ENCODE measurements around the gene CLEC3A. TPM values are rescaled to one million over a fixed set of nuclear protein-coding genes. Genes with fewer than 3 reads are reported as not detected.

The CLEC3A gene
- total and polyA plus RNA-seq, 2 donors (not counting 1 experiment from before 2014, with no cell fraction given), result not detected

GRCh38 chr16:77987810-77988209 is 34.5 kb upstream of the CLEC3A start:
- Histone ChIP-seq H3K27me3 (replicated peaks in 1 of 4; ENCODE audit: control extremely low read depth in 1 of 4, control insufficient read depth in 3 of 4, insufficient read depth in 4 of 4, low read length in 3 of 4) (no peaks in the 10 kb centered on the region), H3K4me3 (ENCODE audit: control extremely low read depth in 1 of 5, extremely low read depth in 1 of 5, insufficient read depth in 1 of 5, low read depth in 2 of 5, low read length in 4 of 5) (no peak overlapping the region), H4K20me1 (ENCODE audit: control insufficient read depth, insufficient read depth, low read length, poor library complexity, severe bottlenecking) (no peaks in the 10 kb centered on the region), H3K9me3 (ENCODE audit: control extremely low read depth in 1 of 3, control insufficient read depth in 2 of 3, insufficient read depth in 1 of 3, low read length in 2 of 3) (no peaks in the 10 kb centered on the region), H3K27ac (ENCODE audit: low read length in 2 of 2) (no peak overlapping the region), H3K4me1 (ENCODE audit: control insufficient read depth in 2 of 2, insufficient read depth in 2 of 2, low read length in 2 of 2) (no peaks in the 10 kb centered on the region), H2AFZ (ENCODE audit: insufficient read depth, low read depth, low read length, poor library complexity, severe bottlenecking) (no peak overlapping the region), H3K4me2 (replicated peaks; ENCODE audit: low read depth, low read length, poor library complexity, severe bottlenecking) (no peak overlapping the region), H3K9ac (ENCODE audit: low read length) (no peak overlapping the region), H3K79me2 (ENCODE audit: control insufficient read depth, insufficient read depth, low read length) (no peaks in the 10 kb centered on the region), H3K36me3 (replicated peaks in 1 of 2; ENCODE audit: control extremely low read depth in 1 of 2, control insufficient read depth in 1 of 2, extremely low read depth in 1 of 2, insufficient read depth in 2 of 2, low read length in 1 of 2) (no peaks in the 10 kb centered on the region)
- no peak for DNase-seq
- intact Hi-C loops (cut with micrococcal nuclease), result no loop called here
- peaks cover 10% of the 10 kb centered on the region for H3K27me3 Mint-ChIP-seq
- no peak overlapping the region for H3K27ac Mint-ChIP-seq
- POLR2A ChIA-PET, result no interaction called here
- no CpG with 5 or more reads among the region's 2 CpGs for WGBS (ENCODE audit: insufficient coverage)
- no peak for TF ChIP-seq CTCF (IDR thresholded peaks at IDR 0.05)
- no peaks in the 10 kb centered on the region for H3K4me1 Mint-ChIP-seq
- ATAC-seq (ENCODE audit: low read depth), result no peak
- H3K4me3 Mint-ChIP-seq, result no peak overlapping the region
- no peaks in the 10 kb centered on the region for H3K9me3 Mint-ChIP-seq (ENCODE audit: insufficient read depth)
- CTCF ChIA-PET, result no interaction called here

GRCh38 chr16:77989846-77990245 is 32.5 kb upstream of the CLEC3A start:
- Histone ChIP-seq H3K9me3 (ENCODE audit: control extremely low read depth in 1 of 3, control insufficient read depth in 2 of 3, insufficient read depth in 1 of 3, low read length in 2 of 3) (no peaks in the 10 kb centered on the region), H3K4me1 (ENCODE audit: control insufficient read depth in 2 of 2, insufficient read depth in 2 of 2, low read length in 2 of 2) (no peaks in the 10 kb centered on the region), H2AFZ (ENCODE audit: insufficient read depth, low read depth, low read length, poor library complexity, severe bottlenecking) (no peak overlapping the region), H3K79me2 (ENCODE audit: control insufficient read depth, insufficient read depth, low read length) (no peaks in the 10 kb centered on the region), H3K4me2 (replicated peaks; ENCODE audit: low read depth, low read length, poor library complexity, severe bottlenecking) (no peak overlapping the region), H3K27ac (ENCODE audit: low read length in 2 of 2) (no peak overlapping the region), H3K4me3 (ENCODE audit: control extremely low read depth in 1 of 5, extremely low read depth in 1 of 5, insufficient read depth in 1 of 5, low read depth in 2 of 5, low read length in 4 of 5) (no peak overlapping the region), H3K9ac (ENCODE audit: low read length) (no peak overlapping the region), H4K20me1 (ENCODE audit: control insufficient read depth, insufficient read depth, low read length, poor library complexity, severe bottlenecking) (no peaks in the 10 kb centered on the region), H3K27me3 (replicated peaks in 1 of 4; ENCODE audit: control extremely low read depth in 1 of 4, control insufficient read depth in 3 of 4, insufficient read depth in 4 of 4, low read length in 3 of 4) (no peaks in the 10 kb centered on the region), H3K36me3 (replicated peaks in 1 of 2; ENCODE audit: control extremely low read depth in 1 of 2, control insufficient read depth in 1 of 2, extremely low read depth in 1 of 2, insufficient read depth in 2 of 2, low read length in 1 of 2) (no peaks in the 10 kb centered on the region)
- H3K4me3 Mint-ChIP-seq, result no peak overlapping the region
- no peaks in the 10 kb centered on the region for H3K4me1 Mint-ChIP-seq
- H3K27me3 Mint-ChIP-seq, result peaks cover 7% of the 10 kb centered on the region
- WGBS (ENCODE audit: insufficient coverage), result no CpG with 5 or more reads among the region's 4 CpGs
- ATAC-seq (ENCODE audit: low read depth) (no peak), DNase-seq (no peak)
- intact Hi-C loops (cut with micrococcal nuclease), result no loop called here
- TF ChIP-seq EZH2 (IDR thresholded peaks at IDR 0.05; ENCODE audit: borderline replicate concordance, insufficient read depth, low read depth, low read length, poor library complexity, severe bottlenecking), result no peak
- TF ChIP-seq CTCF (IDR thresholded peaks at IDR 0.05), result no peak
- ChIA-PET POLR2A (no interaction called here), CTCF (interaction anchor here (1.5 kb wide), 1 partner anchor 13 kb away, joined by 3 read pairs; no protein-coding TSS in a partner anchor)
- no peak overlapping the region for H3K27ac Mint-ChIP-seq
- H3K9me3 Mint-ChIP-seq (ENCODE audit: insufficient read depth), result no peaks in the 10 kb centered on the region

All from B cell (primary cell).